H9 (cell line): Measurements from ENCODE around the gene SIN3A. TPM values are rescaled to one million over a fixed set of nuclear protein-coding genes. Genes with fewer than 3 reads are reported as not detected.

Experiments used
- DNase-seq: peaks from one replicate; pipeline ENCODE4 v3.0.0-alpha.2; 2017
- H2AFZ ChIP-seq: one replicate; pipeline ENCODE4 v1.6.1; 2013; ENCODE audit warnings: mild to moderate bottlenecking, low read length, control low read depth, moderate library complexity
- H2AK5ac ChIP-seq: 2 replicates; pipeline ENCODE4 v1.6.1; 2013; ENCODE audit warnings: low read length, control low read depth, mixed read lengths; ENCODE audit not compliant: insufficient read length
- H2BK120ac ChIP-seq: one replicate; pipeline ENCODE4 v1.6.1; 2013; ENCODE audit warnings: low read depth, mild to moderate bottlenecking, low read length, control low read depth, inconsistent platforms; ENCODE audit not compliant: poor library complexity, severe bottlenecking
- H2BK12ac ChIP-seq: 2 replicates; pipeline ENCODE4 v1.6.1; 2013; ENCODE audit warnings: low read length, control low read depth, mixed read lengths, low read depth; ENCODE audit not compliant: insufficient read length
- H2BK15ac ChIP-seq: 2 replicates; pipeline ENCODE4 v1.6.1; 2013; ENCODE audit warnings: low read depth, low read length, control low read depth
- H2BK20ac ChIP-seq: one replicate; pipeline ENCODE4 v1.6.1; 2013; ENCODE audit warnings: low read depth, mild to moderate bottlenecking, low read length, control low read depth, inconsistent platforms; ENCODE audit not compliant: poor library complexity, severe bottlenecking
- H2BK5ac ChIP-seq: 2 replicates; pipeline ENCODE4 v1.6.1; 2013; ENCODE audit warnings: low read length, control low read depth, mixed read lengths; ENCODE audit not compliant: insufficient read length
- H3K14ac ChIP-seq: 2 replicates; pipeline ENCODE4 v1.6.1; 2013; ENCODE audit warnings: low read length, control low read depth; ENCODE audit not compliant: insufficient read depth
- H3K18ac ChIP-seq: 2 replicates; pipeline ENCODE4 v1.6.1; 2013; ENCODE audit warnings: low read depth, mild to moderate bottlenecking, mixed read lengths, low read length, control low read depth; ENCODE audit not compliant: insufficient read length
- H3K23ac ChIP-seq: 2 replicates; pipeline ENCODE4 v1.6.1; 2013; ENCODE audit warnings: low read length, control low read depth, mixed read lengths, low read depth; ENCODE audit not compliant: insufficient read length
- H3K23me2 ChIP-seq: 2 replicates; pipeline ENCODE4 v1.6.1; 2013; ENCODE audit warnings: low read depth, mild to moderate bottlenecking, mixed read lengths, low read length, control low read depth; ENCODE audit not compliant: insufficient read length, poor library complexity, severe bottlenecking
- H3K27ac ChIP-seq: 2 replicates; pipeline ENCODE4 v1.5.1; 2013; ENCODE audit warnings: low read length, control low read depth, mixed read lengths, low read depth; ENCODE audit not compliant: insufficient read length
- H3K27me3 ChIP-seq: 2 replicates; pipeline ENCODE4 v1.6.1; 2013; ENCODE audit warnings: low read length, control low read depth, inconsistent platforms; ENCODE audit not compliant: insufficient read depth
- H3K4ac ChIP-seq: 2 replicates; pipeline ENCODE4 v1.6.1; 2013; ENCODE audit warnings: low read depth, mild to moderate bottlenecking, control low read depth, inconsistent platforms, low read length, moderate library complexity
- H3K4me1 ChIP-seq: 2 replicates; pipeline ENCODE4 v1.6.1; 2013; ENCODE audit warnings: low read length, control low read depth, inconsistent platforms; ENCODE audit not compliant: insufficient read depth
- H3K4me2 ChIP-seq: 2 replicates; pipeline ENCODE4 v1.6.1; 2013; ENCODE audit warnings: low read length, control low read depth, mixed read lengths; ENCODE audit not compliant: insufficient read length, insufficient read depth
- H3K56ac ChIP-seq: 2 replicates; pipeline ENCODE4 v1.6.1; 2013; ENCODE audit warnings: low read depth, mild to moderate bottlenecking, mixed read lengths, low read length, control low read depth; ENCODE audit not compliant: insufficient read length
- H3K79me1 ChIP-seq: 2 replicates; pipeline ENCODE4 v1.6.1; 2013; ENCODE audit warnings: low read depth, mild to moderate bottlenecking, moderate library complexity, low read length, control low read depth, inconsistent platforms; ENCODE audit not compliant: insufficient read depth, poor library complexity, severe bottlenecking
- H3K79me2 ChIP-seq: 2 replicates; pipeline ENCODE4 v1.6.1; 2013; ENCODE audit warnings: low read length, control low read depth, inconsistent platforms; ENCODE audit not compliant: insufficient read depth
- H3K9ac ChIP-seq: 2 replicates; pipeline ENCODE4 v1.6.1; 2013; ENCODE audit warnings: low read length, control low read depth, mixed read lengths; ENCODE audit not compliant: insufficient read length; ENCODE audit errors: extremely low read depth
- H3K9me3 ChIP-seq: one replicate; pipeline ENCODE4 v1.6.1; 2013; ENCODE audit warnings: low read depth, low read length, inconsistent platforms; ENCODE audit not compliant: control insufficient read depth
- H3T11ph ChIP-seq: one replicate; pipeline ENCODE4 v1.6.1; 2013; ENCODE audit warnings: mild to moderate bottlenecking, low read length, control low read depth, inconsistent platforms
- H4K20me1 ChIP-seq: one replicate; pipeline ENCODE4 v1.6.1; 2013; ENCODE audit not compliant: control insufficient read depth, insufficient read length, insufficient read depth
- H4K5ac ChIP-seq: 2 replicates; pipeline ENCODE4 v1.6.1; 2013; ENCODE audit warnings: low read depth, mild to moderate bottlenecking, mixed read lengths, low read length, control low read depth; ENCODE audit not compliant: insufficient read length
- H4K8ac ChIP-seq: replicated peaks from 2 replicates; pipeline ENCODE4 v1.6.1; 2013; ENCODE audit warnings: low read length, control low read depth, mixed read lengths, low read depth; ENCODE audit not compliant: insufficient read length
- H4K91ac ChIP-seq: 2 replicates; pipeline ENCODE4 v1.6.1; 2013; ENCODE audit warnings: low read depth, mild to moderate bottlenecking, moderate library complexity, mixed read lengths, low read length, control low read depth; ENCODE audit not compliant: insufficient read length
- H3K27ac Mint-ChIP-seq, 3 experiments: 2 replicates in 2 of 3; 3 replicates in 1 of 3; pipeline ENCODE4 v1.8.0; 2020 to 2021; ENCODE audit warnings: mixed read lengths in 3 of 3, mild to moderate bottlenecking in 1 of 3, moderate library complexity in 1 of 3
- H3K27me3 Mint-ChIP-seq: 2 replicates; pipeline ENCODE4 v1.8.0; 2021; ENCODE audit warnings: low read depth, mild to moderate bottlenecking, moderate library complexity, mixed read lengths
- H3K36me3 Mint-ChIP-seq, 3 experiments: 2 replicates in 2 of 3; 3 replicates in 1 of 3; pipeline ENCODE4 v1.8.0; 2020 to 2021; ENCODE audit warnings: low read depth in 3 of 3, mixed read lengths in 3 of 3; ENCODE audit not compliant: insufficient read depth in 1 of 3
- H3K4me1 Mint-ChIP-seq, 2 experiments: 2 replicates each; pipeline ENCODE4 v1.8.0; 2020; ENCODE audit warnings: mixed read lengths in 2 of 2
- H3K4me3 Mint-ChIP-seq, 2 experiments: 2 replicates in 1 of 2; 3 replicates in 1 of 2; pipeline ENCODE4 v1.8.0; 2020 to 2021; ENCODE audit warnings: mild to moderate bottlenecking in 2 of 2, mixed read lengths in 2 of 2, moderate library complexity in 1 of 2
- H3K9me3 Mint-ChIP-seq, 2 experiments: 2 replicates in 1 of 2; 3 replicates in 1 of 2; pipeline ENCODE4 v1.8.0; 2020; ENCODE audit warnings: mild to moderate bottlenecking in 2 of 2, mixed read lengths in 2 of 2, moderate library complexity in 1 of 2
- CTCF ChIP-seq: fragments of 200-600 bp; sonication (generic); conservative IDR thresholded peaks from 3 replicates; pipeline ENCODE4 v1.8.0; 2021; ENCODE audit warnings: antibody characterized with exemption, mild to moderate bottlenecking
- WGBS: extraction: QIAGEN DNeasy Blood & Tissue Kit; methylation state at CpG from one replicate; pipeline ENCODE4 v1.1.7; 2013; ENCODE audit warnings: missing lambda C conversion rate, low lambda C conversion rate, mixed read lengths; ENCODE audit not compliant: insufficient read length; ENCODE audit errors: extremely low coverage; 5-methylcytosine and 5-hydroxymethylcytosine counted together
- total RNA-seq: library from RNA; stranded (reverse); gene quantifications from 2 replicates; pipeline ENCODE4 v1.2.1, GENCODE V29; 2021

Gene SIN3A
- total RNA-seq, 1 experiment from 2014 or later = 102 TPM

DNA sequence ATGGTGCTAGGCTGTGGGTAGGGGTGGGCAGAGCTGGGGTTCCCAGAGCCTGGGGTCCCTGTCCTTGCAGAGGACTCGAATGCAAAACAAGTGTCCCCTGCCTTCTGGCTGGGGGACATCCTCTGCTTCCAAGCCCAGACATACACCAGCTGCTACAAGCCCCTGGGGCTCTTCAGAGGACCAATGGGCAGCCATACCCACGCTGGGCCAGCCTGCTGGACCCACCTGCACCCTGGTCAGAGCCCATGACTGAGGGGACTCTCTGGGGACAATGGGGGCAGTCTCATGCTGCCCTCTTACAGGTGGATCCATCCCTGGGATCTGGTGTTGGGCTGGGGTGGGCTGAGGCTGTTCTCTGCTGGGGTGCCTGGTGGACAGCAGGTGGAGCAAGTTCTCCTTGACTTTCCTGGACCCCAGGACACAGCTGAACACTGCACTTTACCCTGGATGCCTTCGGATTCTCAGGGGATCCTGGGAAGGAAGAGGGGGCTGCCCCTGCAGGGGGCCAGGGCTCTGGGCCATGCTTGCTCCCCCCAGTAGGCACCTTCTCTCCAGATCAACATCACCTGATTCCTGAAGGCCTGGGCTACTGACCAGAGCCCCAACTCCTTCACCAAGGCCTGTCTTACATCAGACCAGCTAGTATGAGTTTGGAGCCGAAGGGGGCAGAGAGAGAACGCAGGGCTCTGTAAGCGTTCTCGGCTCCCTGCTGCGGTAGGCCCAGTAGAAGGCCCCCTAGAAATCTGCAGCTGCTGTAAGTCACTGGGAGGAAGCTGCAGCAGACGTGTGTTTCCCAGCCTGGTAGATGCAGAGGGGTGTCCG lies 122.8 kb downstream of the SIN3A start:
- no peak overlapping the region for H3K4me3 Mint-ChIP-seq
- H3K4me1 ChIP-seq = no peaks in the 10 kb centered on the region
- no peak for TF ChIP-seq CTCF
- H2BK20ac ChIP-seq = no peak overlapping the region
- H3T11ph ChIP-seq = no peak overlapping the region
- H4K91ac ChIP-seq = no peak overlapping the region
- H3K4me1 Mint-ChIP-seq = no peaks in the 10 kb centered on the region
- no peak overlapping the region for H2AFZ ChIP-seq
- H2BK12ac ChIP-seq = no peak overlapping the region
- no peak overlapping the region for H3K18ac ChIP-seq
- H3K23ac ChIP-seq = no peak overlapping the region
- H3K4ac ChIP-seq = no peak overlapping the region
- H3K9me3 Mint-ChIP-seq = no peaks in the 10 kb centered on the region
- H3K9me3 ChIP-seq = no peaks in the 10 kb centered on the region
- DNase-seq = no peak
- H4K8ac ChIP-seq = no peak overlapping the region
- no peak overlapping the region for H2AK5ac ChIP-seq
- no peak overlapping the region for H3K56ac ChIP-seq
- no peak overlapping the region for H3K27ac ChIP-seq
- WGBS = no CpG with 5 or more reads among the region's 10 CpGs
- H4K5ac ChIP-seq = no peak overlapping the region
- H3K27me3 ChIP-seq = no peaks in the 10 kb centered on the region
- no peaks in the 10 kb centered on the region for H3K79me2 ChIP-seq
- H3K9ac ChIP-seq = no peak overlapping the region
- no peak overlapping the region for H2BK15ac ChIP-seq
- H2BK5ac ChIP-seq = no peak overlapping the region
- no peaks in the 10 kb centered on the region for H3K23me2 ChIP-seq
- no peaks in the 10 kb centered on the region for H3K79me1 ChIP-seq
- H3K36me3 Mint-ChIP-seq = no peaks in the 10 kb centered on the region
- H4K20me1 ChIP-seq = no peaks in the 10 kb centered on the region
- no peak overlapping the region for H3K14ac ChIP-seq
- no peak overlapping the region for H3K4me2 ChIP-seq
- no peak overlapping the region for H3K27ac Mint-ChIP-seq
- H3K27me3 Mint-ChIP-seq = peaks cover 6% of the 10 kb centered on the region
- no peak overlapping the region for H2BK120ac ChIP-seq
